ENCODE measurements around the gene OMP.

The OMP gene

DNA sequence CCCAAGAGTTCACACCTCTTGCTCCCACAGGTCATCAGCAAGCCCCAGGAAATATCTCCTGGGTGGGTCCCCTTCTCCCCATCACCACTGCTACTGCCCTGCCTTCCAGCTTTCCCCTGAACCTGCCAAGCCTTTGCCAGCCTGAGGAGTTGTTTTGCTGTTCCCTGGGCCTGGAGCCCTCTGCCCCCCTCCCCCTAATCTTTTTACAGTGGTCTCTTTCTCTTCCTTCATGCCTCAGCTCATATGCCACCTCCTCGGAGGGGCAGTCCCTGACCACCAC lies 44.3 kb downstream of the OMP start:
- Histone ChIP-seq H3K9ac (no peak overlapping the region), H3K36me3 (ENCODE audit: insufficient read depth) (no peaks in the 10 kb centered on the region), H3K4me3 (IDR thresholded peaks at IDR 0.05; ENCODE audit: insufficient read depth, low read depth, low read length) (no peak overlapping the region), H3K79me2 (ENCODE audit: insufficient read depth, low read depth) (no peaks in the 10 kb centered on the region), H3K4me2 (no peak overlapping the region), H4K20me1 (ENCODE audit: insufficient read depth) (no peaks in the 10 kb centered on the region), H3K27ac (no peak overlapping the region), H2AFZ (ENCODE audit: low read depth) (no peak overlapping the region), H3K27me3 (ENCODE audit: insufficient read depth, low read depth) (no peaks in the 10 kb centered on the region), H3K4me1 (ENCODE audit: low read depth, poor library complexity, severe bottlenecking) (no peaks in the 10 kb centered on the region)
- TF ChIP-seq, protein P1, sequence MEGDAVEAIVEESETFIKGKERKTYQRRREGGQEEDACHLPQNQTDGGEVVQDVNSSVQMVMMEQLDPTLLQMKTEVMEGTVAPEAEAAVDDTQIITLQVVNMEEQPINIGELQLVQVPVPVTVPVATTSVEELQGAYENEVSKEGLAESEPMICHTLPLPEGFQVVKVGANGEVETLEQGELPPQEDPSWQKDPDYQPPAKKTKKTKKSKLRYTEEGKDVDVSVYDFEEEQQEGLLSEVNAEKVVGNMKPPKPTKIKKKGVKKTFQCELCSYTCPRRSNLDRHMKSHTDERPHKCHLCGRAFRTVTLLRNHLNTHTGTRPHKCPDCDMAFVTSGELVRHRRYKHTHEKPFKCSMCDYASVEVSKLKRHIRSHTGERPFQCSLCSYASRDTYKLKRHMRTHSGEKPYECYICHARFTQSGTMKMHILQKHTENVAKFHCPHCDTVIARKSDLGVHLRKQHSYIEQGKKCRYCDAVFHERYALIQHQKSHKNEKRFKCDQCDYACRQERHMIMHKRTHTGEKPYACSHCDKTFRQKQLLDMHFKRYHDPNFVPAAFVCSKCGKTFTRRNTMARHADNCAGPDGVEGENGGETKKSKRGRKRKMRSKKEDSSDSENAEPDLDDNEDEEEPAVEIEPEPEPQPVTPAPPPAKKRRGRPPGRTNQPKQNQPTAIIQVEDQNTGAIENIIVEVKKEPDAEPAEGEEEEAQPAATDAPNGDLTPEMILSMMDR (conservative IDR thresholded peaks at IDR 0.05; ENCODE audit: low read depth, low read length): no peak

- Histone ChIP-seq H3K79me2 (ENCODE audit: insufficient read depth, low read depth) (no peaks in the 10 kb centered on the region), H3K4me3 (IDR thresholded peaks at IDR 0.05; ENCODE audit: insufficient read depth, low read depth, low read length) (no peak overlapping the region), H3K27me3 (ENCODE audit: insufficient read depth, low read depth) (no peaks in the 10 kb centered on the region), H3K4me1 (ENCODE audit: low read depth, poor library complexity, severe bottlenecking) (no peaks in the 10 kb centered on the region), H3K4me2 (no peak overlapping the region), H3K36me3 (ENCODE audit: insufficient read depth) (no peaks in the 10 kb centered on the region), H3K27ac (no peak overlapping the region), H3K9ac (no peak overlapping the region), H4K20me1 (ENCODE audit: insufficient read depth) (no peaks in the 10 kb centered on the region), H2AFZ (ENCODE audit: low read depth) (no peak overlapping the region)
- TF ChIP-seq, protein P1 (conservative IDR thresholded peaks at IDR 0.05; ENCODE audit: low read depth, low read length): no peak
Observed at GRCh38 chr11:77147668-77148321, 45.2 kb downstream of the OMP start.

GRCh38 chr11:77148963-77149715 lies 46.5 kb downstream of the OMP start:
- Histone ChIP-seq H3K36me3 (ENCODE audit: insufficient read depth) (no peaks in the 10 kb centered on the region), H3K27ac (no peak overlapping the region)

GRCh38 chr11:77149716-77150392 lies 47.2 kb downstream of the OMP start:
- TF ChIP-seq, protein P1 (conservative IDR thresholded peaks at IDR 0.05; ENCODE audit: low read depth, low read length): no peak
- Histone ChIP-seq H4K20me1 (ENCODE audit: insufficient read depth) (no peaks in the 10 kb centered on the region), H3K27ac (no peak overlapping the region), H2AFZ (ENCODE audit: low read depth) (no peak overlapping the region), H3K4me3 (IDR thresholded peaks at IDR 0.05; ENCODE audit: insufficient read depth, low read depth, low read length) (no peak overlapping the region), H3K27me3 (ENCODE audit: insufficient read depth, low read depth) (no peaks in the 10 kb centered on the region), H3K79me2 (ENCODE audit: insufficient read depth, low read depth) (no peaks in the 10 kb centered on the region), H3K9ac (no peak overlapping the region), H3K4me1 (ENCODE audit: low read depth, poor library complexity, severe bottlenecking) (no peaks in the 10 kb centered on the region), H3K4me2 (no peak overlapping the region), H3K36me3 (ENCODE audit: insufficient read depth) (no peaks in the 10 kb centered on the region)

More at GRCh38 chr11:77148963-77149715, 46.5 kb downstream of the OMP start:
- H3K27me3 ChIP-seq (ENCODE audit: insufficient read depth, low read depth): no peaks in the 10 kb centered on the region
- no peak overlapping the region for H2AFZ ChIP-seq (ENCODE audit: low read depth)
- H3K4me2 ChIP-seq: no peak overlapping the region
- no peak overlapping the region for H3K9ac ChIP-seq
- no peaks in the 10 kb centered on the region for H3K4me1 ChIP-seq (ENCODE audit: low read depth, poor library complexity, severe bottlenecking)
- H4K20me1 ChIP-seq (ENCODE audit: insufficient read depth): no peaks in the 10 kb centered on the region
- no peaks in the 10 kb centered on the region for H3K79me2 ChIP-seq (ENCODE audit: insufficient read depth, low read depth)
- TF ChIP-seq, protein P1 (conservative IDR thresholded peaks at IDR 0.05; ENCODE audit: low read depth, low read length): no peak
- no peak overlapping the region for H3K4me3 ChIP-seq (IDR thresholded peaks at IDR 0.05; ENCODE audit: insufficient read depth, low read depth, low read length)
